Endothelial cell of umbilical vein (primary cell): ENCODE results near the gene ABTB2. TPM values are rescaled to one million over a fixed set of nuclear protein-coding genes. Genes with fewer than 3 reads are reported as not detected.

Source experiments
- BruUV-seq: library from RNA; stranded (reverse); fragments of 400-500 nt; replicated peaks from 2 replicates; lab custom pipeline; 2021; lab: Mats Ljungman, UMichigan
- CTCF ChIA-PET: fragments of 300-600, 350-600 bp; sonication (Branson Sonifier 250); formaldehyde crosslinking; loops from one replicate; lab custom pipeline; 2021; ENCODE audit warnings: antibody characterized with exemption, inconsistent platforms; lab: Charles Lee
- POLR2A ChIA-PET: fragments of 300-600, 350-600 bp; sonication (Branson Sonifier 250); formaldehyde crosslinking; loops from one replicate; lab custom pipeline; 2021; ENCODE audit warnings: antibody characterized with exemption, inconsistent platforms; lab: Charles Lee
- DNase-seq: peaks from one replicate; pipeline ENCODE4 v3.0.0-alpha.2; 2011; ENCODE audit warnings: low read depth, low spot score
- FAIRE-seq: peaks from 2 replicates; lab custom pipeline; 2011; peaks lifted over from hg19 to GRCh38; lab: Jason Lieb, UNC
- H2AFZ ChIP-seq: 2 replicates; pipeline ENCODE4 v1.6.0; 2012; ENCODE audit warnings: low read depth, low read length, control low read depth, inconsistent platforms
- H3K27ac ChIP-seq: 2 replicates; pipeline ENCODE4 v1.5.1; 2011; ENCODE audit warnings: low read depth, mild to moderate bottlenecking, control low read depth, low read length, moderate library complexity; ENCODE audit not compliant: insufficient read depth
- H3K27me3 ChIP-seq, 2 experiments: 2 replicates each; pipeline versions ENCODE4 v1.6.0 to v1.6.1; 2011; ENCODE audit warnings: low read length in 2 of 2, mixed read lengths in 1 of 2; ENCODE audit not compliant: control insufficient read depth in 2 of 2, insufficient read depth in 2 of 2
- H3K36me3 ChIP-seq, 2 experiments: 2 replicates in 1 of 2; 3 replicates in 1 of 2; pipeline ENCODE4 v1.5.1; 2011; ENCODE audit warnings: low read length in 2 of 2, mild to moderate bottlenecking in 1 of 2, moderate library complexity in 1 of 2; ENCODE audit not compliant: control insufficient read depth in 2 of 2, insufficient read depth in 2 of 2; ENCODE audit errors: extremely low read depth in 1 of 2
- H3K4me1 ChIP-seq: 3 replicates; pipeline ENCODE4 v1.5.1; 2011; ENCODE audit warnings: mild to moderate bottlenecking, low read length; ENCODE audit not compliant: control insufficient read depth, insufficient read depth; ENCODE audit errors: extremely low read depth
- H3K4me2 ChIP-seq: 2 replicates; pipeline ENCODE4 v1.6.1; 2011; ENCODE audit warnings: low read length, control low read depth, mixed read lengths; ENCODE audit not compliant: insufficient read depth
- H3K4me3 ChIP-seq, 3 experiments: fragments of 200-600 bp in 1 of 3; sonication (generic), shearing (Covaris generic) in 1 of 3; replicated peaks in 1 of 3; 2 replicates each; pipeline ENCODE4 v1.5.1; 2011 to 2016; ENCODE audit warnings: control low read depth in 3 of 3, low read length in 3 of 3, mild to moderate bottlenecking in 2 of 3, inconsistent platforms in 1 of 3, low read depth in 1 of 3, moderate library complexity in 1 of 3; ENCODE audit not compliant: insufficient read depth in 1 of 3
- H3K79me2 ChIP-seq: 2 replicates; pipeline ENCODE4 v1.6.0; 2012; ENCODE audit warnings: low read length, inconsistent platforms; ENCODE audit not compliant: control insufficient read depth, insufficient read depth
- H3K9ac ChIP-seq: replicated peaks from 2 replicates; pipeline ENCODE3; 2011; ENCODE audit warnings: low read length, control low read depth; ENCODE audit not compliant: insufficient read depth; ENCODE audit errors: extremely low read depth
- H3K9me1 ChIP-seq: replicated peaks from 3 replicates; pipeline ENCODE4 v1.6.0; 2011; ENCODE audit warnings: mild to moderate bottlenecking, low read length; ENCODE audit not compliant: control insufficient read depth, insufficient read depth; ENCODE audit errors: extremely low read depth
- H3K9me3 ChIP-seq: replicated peaks from 2 replicates; pipeline ENCODE4 v1.5.1; 2012; ENCODE audit warnings: low read length, inconsistent platforms; ENCODE audit not compliant: control insufficient read depth, insufficient read depth
- H4K20me1 ChIP-seq: replicated peaks from 2 replicates; pipeline ENCODE3; 2011; ENCODE audit warnings: mild to moderate bottlenecking, low read length; ENCODE audit not compliant: control insufficient read depth, insufficient read depth; ENCODE audit errors: extremely low read depth
- CTCF ChIP-seq, 2 donors: IDR thresholded peaks; 1 replicate in 1 of 2; 2 replicates in 1 of 2; pipeline ENCODE4 v1.5.1; 2011; ENCODE audit warnings: low read length in 2 of 2, mild to moderate bottlenecking in 2 of 2, moderate library complexity in 2 of 2, control low read depth in 1 of 2, inconsistent platforms in 1 of 2, low read depth in 1 of 2; ENCODE audit not compliant: insufficient read depth in 1 of 2; ENCODE audit errors: extremely low read depth in 1 of 2
- EZH2 ChIP-seq: IDR thresholded peaks from 2 replicates; pipeline ENCODE4 v1.6.1; 2012; ENCODE audit warnings: borderline replicate concordance, low read depth, mild to moderate bottlenecking, moderate library complexity, low read length, inconsistent platforms; ENCODE audit not compliant: severe bottlenecking
- FOS ChIP-seq: IDR thresholded peaks from 2 replicates; pipeline ENCODE4 v1.6.1; 2011; ENCODE audit warnings: mild to moderate bottlenecking, low read length, moderate library complexity, borderline replicate concordance; ENCODE audit not compliant: insufficient read depth
- GATA2 ChIP-seq: IDR thresholded peaks from 2 replicates; pipeline ENCODE4 v1.7.0; 2011; ENCODE audit warnings: low read depth, mild to moderate bottlenecking, moderate library complexity, mixed read lengths, low read length; ENCODE audit not compliant: insufficient read length, insufficient read depth
- JUN ChIP-seq: IDR thresholded peaks from 2 replicates; pipeline ENCODE4 v1.6.1; 2011; ENCODE audit warnings: borderline replicate concordance, low read depth; ENCODE audit not compliant: insufficient read length, insufficient read depth
- MAX ChIP-seq: IDR thresholded peaks from 2 replicates; pipeline ENCODE4 v1.6.1; 2011; ENCODE audit not compliant: insufficient read depth, insufficient read length
- MYC ChIP-seq: IDR thresholded peaks from one replicate; pipeline ENCODE4 v1.6.1; 2011; ENCODE audit warnings: mild to moderate bottlenecking, low read depth, low read length
- POLR2A ChIP-seq: IDR thresholded peaks from 2 replicates; pipeline ENCODE4 v1.6.1; 2012; ENCODE audit warnings: low read depth, mild to moderate bottlenecking, control low read depth, low read length
- POLR2AphosphoS5 ChIP-seq: IDR thresholded peaks from 2 replicates; pipeline ENCODE4 v1.6.1; 2012; ENCODE audit warnings: low read depth, mild to moderate bottlenecking, control low read depth, low read length, moderate library complexity; ENCODE audit not compliant: insufficient read depth
- dilution Hi-C: fragments of 300-500 bp; cut with MboI; formaldehyde crosslinking; loops from one replicate; pipeline ENCODE4 v1.15.0; 2019; ENCODE audit warnings: low sequenced_read_pairs; ENCODE audit not compliant: extremely low pct_ligation_motif_present
- intact Hi-C: fragments of 100-400 bp; cut with micrococcal nuclease; formaldehyde crosslinking; loops from one replicate; pipeline ENCODE4 v1.10.0; 2022
- polyA plus RNA-seq, 4 experiments: library from polyadenylated mRNA; depleted of rRNA in 3 of 4; stranded (reverse) in 3 of 4; unstranded in 1 of 4; fragments of >200 nt; gene quantifications; 2 replicates each; pipeline versions ENCODE4 v1.2.1 to v1.2.3, GENCODE V29; 2011 to 2012; ENCODE audit warnings: missing spikeins in 1 of 4
- total RNA-seq: library from RNA; stranded (reverse); gene quantifications from 2 replicates; pipeline ENCODE4 v1.2.3, GENCODE V29; 2021

The ABTB2 gene
- total and polyA plus RNA-seq, 2 donors (not counting 3 experiments of a cell fraction or from before 2014, with no cell fraction given) = 0.11 to 0.14 TPM

GRCh38 chr11:34267013-34267412 is 90.8 kb downstream of the ABTB2 start:
- TF ChIP-seq JUN (no peak), GATA2 (no peak), POLR2A (no peak), MAX (no peak), FOS (no peak), MYC (no peak), POLR2AphosphoS5 (no peak), EZH2 (no peak), CTCF (IDR thresholded peaks at IDR 0.05; ENCODE audit: extremely low read depth in 1 of 2, insufficient read depth in 1 of 2, low read depth in 1 of 2, low read length in 2 of 2) (no peak)
- no peak for FAIRE-seq
- ChIA-PET POLR2A (no interaction called here), CTCF (no interaction called here)
- dilution Hi-C loops (no loop called here), intact Hi-C loops (no loop called here)
- BruUV-seq = no TSS peak
- Histone ChIP-seq H3K9me1 (no peaks in the 10 kb centered on the region), H3K79me2 (no peaks in the 10 kb centered on the region), H3K4me1 (no peaks in the 10 kb centered on the region), H4K20me1 (no peaks in the 10 kb centered on the region), H3K9ac (no peak overlapping the region), H3K4me2 (no peak overlapping the region), H3K27ac (no peak overlapping the region), H3K27me3 (peaks cover 0 to 7% of the 10 kb centered on the region in 2 experiments), H3K36me3 (no peaks in the 10 kb centered on the region), H3K9me3 (no peaks in the 10 kb centered on the region), H2AFZ (no peak overlapping the region), H3K4me3 (no peak overlapping the region)
- DNase-seq = no peak
